Epithelial cell of prostate (primary cell): ENCODE data around the gene CYP46A1.

ENCODE experiments used
- DNase-seq: peaks from one replicate; pipeline ENCODE4 v3.0.0-alpha.2; 2011; ENCODE audit warnings: low read depth, low spot score
- H3K27ac ChIP-seq: fragments of 450-650 bp; 2 replicates; pipeline ENCODE4 v1.5.1; 2017; ENCODE audit warnings: mild to moderate bottlenecking

CYP46A1 gene

DNA sequence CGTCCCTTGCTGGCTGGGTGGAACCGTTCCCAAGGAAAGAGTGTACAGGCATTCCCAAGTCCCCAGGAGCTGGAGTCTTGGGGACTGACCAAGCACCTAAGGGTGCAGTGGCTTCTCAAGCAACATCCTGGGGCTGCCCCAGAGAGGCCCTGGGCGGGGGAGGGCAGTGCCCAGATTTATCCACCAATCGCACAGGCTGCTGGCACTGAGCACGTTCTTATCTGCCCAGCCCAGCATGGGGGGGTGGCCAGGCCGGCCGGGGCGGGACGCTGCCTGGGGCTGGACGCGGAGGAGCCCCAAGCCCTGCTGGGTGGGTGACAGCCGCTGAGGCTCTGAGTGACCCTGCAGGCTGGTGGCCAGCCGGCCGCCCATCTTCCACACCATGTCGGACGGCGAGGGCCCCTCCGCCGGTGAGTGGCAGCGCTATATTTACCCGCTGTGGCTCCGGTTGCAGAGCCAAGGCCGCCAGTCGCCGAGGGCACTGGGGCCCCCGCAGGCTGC, 53.4 kb downstream of the CYP46A1 start:
- no peak for DNase-seq
- H3K27ac ChIP-seq = no peak overlapping the region

DNA sequence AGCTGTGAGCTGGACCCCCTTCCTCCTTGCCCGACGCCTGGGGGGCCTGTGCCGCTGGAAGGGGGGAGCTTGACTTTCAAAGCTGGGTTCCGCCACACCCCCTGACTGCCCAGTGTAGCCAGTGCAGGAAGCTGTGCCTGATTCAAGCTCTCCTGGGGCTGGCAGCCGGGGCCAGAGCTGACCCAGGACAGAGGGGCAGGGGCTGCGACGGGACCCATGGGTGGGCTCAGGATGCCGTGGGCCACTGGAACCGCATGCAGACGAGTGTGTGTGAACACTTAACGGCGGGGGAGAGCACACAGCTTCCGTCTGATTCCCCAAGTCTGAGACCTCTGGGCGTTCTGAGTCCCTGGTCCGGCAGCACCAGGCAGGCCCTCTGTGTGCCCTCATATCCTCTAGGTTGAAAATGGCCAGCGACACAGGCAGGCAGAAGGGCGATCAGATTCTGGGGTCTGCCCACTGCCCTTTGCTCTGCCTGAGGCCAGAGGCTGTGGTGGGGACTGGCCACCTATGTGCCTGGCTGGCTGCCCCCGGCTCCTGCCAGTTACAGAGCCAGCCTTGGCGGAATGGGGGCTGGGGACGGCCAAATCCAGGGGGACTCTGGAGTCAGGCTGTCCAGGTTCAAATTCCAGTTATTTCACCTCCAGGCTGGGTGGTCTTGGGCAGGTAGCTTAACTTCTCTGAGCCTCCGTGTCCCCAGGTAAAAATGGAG, 54.0 kb downstream of the CYP46A1 start:
- no peak overlapping the region for H3K27ac ChIP-seq
- DNase-seq = no peak

DNA sequence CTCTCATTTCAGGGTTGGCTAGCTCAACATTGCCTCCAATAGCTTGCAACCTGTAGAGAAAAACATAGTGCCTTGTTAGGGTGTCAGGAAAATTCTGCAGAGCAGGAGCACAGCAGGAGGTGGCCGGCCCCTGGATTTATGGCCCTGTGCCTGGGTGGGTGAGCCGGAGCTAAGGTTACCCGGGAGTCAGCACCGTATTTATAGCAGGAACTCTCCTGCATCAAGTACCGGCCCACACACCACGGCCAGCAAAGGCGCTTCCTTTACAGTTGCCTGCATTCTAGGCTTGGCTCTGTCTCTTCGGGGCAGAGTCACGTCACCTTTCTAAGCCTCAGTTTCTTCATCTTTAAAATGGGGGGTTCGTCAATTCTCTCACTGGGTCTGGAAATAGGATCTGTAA, 56.3 kb downstream of the CYP46A1 start:
- H3K27ac ChIP-seq = no peak overlapping the region
- no peak for DNase-seq

DNA sequence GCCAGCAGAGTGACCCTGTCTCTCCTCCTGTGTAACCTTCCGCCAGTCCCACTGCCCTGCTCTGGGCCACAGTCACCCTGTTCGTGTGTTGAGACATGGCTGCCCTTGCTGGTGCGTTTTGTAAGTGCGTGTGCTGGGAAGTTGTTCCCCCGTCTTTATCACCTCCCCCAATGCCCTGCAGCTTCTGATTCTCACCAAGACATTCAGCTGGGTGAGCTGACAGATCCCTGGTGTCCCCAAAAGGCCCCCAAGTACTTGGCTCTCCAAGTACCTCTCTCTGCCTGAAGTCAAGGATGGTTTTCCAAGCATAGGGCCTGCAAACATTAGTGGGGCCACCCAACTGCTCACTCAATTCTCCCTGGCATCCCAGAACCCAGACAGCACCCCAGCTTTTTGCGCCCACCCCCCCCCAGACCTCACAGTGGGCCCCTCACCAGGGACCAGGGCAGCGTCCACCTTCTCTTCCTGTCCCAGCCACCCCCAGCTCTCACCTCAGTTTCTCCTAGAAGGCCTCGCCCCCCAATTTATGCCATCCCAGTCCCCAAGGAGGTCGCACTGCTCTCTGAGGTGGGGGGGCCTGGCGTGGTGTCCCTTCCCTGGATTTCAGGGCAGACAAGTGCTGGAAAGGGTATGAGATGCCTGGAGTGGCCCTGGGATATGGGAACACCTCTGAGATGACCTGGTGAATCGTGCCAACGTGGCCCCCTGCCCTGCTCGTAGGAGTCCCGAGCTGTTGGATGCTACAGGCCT, 57.3 kb downstream of the CYP46A1 start:
- H3K27ac ChIP-seq = no peak overlapping the region
- DNase-seq = no peak

DNA sequence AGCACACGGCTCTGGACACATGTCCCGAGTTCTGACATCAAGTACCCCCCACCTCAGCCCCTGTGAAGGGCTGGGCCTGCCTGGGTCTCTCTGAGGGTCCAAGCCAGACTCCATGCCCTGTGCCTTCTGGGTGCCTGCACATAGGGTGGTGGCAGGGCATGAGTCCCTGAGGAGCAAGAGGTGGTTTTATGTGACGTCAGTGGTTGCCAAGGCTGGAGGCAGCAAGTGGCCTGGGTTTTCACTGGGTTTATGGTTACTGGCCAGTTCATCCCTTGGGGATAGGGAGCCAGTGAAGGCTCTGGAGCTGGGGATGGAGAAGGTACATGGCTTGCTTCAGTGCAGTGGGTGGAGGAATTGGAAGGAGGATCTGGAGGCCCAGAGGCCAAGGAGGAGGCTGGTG, 58.0 kb downstream of the CYP46A1 start:
- DNase-seq = no peak
- no peak overlapping the region for H3K27ac ChIP-seq

DNA sequence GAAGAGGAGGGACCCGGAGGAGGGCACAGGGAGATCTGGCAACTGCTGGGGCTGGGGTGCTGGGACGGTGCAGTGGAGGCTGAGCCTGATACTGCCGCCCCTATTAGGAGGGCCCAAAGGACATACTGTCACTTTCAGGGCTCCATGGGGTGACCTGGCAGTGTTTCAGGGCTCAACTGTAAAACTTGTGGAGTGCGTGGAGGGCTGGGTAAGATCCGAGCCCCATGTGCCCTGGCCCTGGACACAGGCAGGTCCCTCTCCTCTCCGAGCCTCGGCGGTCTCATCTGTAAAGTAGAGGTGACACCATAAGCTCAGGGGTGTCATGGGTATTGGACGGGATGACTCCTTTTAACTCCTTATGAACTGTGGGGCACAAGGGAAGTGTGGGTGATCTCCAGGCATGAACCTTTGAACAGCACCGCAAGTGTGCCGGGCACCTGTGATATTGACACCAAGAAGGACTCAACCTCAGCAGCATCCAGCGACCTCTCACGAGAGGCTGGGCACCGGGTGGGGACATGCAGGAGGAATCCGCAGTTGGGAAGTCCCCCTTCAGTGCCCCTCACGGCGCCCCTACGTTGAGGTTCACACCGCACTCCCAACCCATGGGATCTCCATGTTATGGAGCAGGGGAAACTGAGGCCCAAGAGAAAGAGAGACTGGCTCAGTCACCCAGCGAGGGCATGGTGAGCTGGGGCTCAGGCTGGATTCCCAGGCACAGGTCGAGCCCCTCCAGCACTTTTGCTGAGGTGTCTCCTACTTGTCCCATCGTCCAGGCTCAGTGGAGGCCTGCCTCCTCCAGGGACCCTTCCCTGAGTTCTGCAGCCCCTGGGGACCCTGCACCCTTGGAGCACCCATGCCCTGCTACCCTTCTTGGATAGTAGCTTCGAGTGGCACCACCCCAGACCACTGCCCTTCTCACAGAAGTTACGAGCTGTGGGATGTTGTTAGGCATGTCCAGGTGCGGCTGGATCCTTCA, 58.7 kb downstream of the CYP46A1 start:
- no peak overlapping the region for H3K27ac ChIP-seq
- DNase-seq = no peak

DNA sequence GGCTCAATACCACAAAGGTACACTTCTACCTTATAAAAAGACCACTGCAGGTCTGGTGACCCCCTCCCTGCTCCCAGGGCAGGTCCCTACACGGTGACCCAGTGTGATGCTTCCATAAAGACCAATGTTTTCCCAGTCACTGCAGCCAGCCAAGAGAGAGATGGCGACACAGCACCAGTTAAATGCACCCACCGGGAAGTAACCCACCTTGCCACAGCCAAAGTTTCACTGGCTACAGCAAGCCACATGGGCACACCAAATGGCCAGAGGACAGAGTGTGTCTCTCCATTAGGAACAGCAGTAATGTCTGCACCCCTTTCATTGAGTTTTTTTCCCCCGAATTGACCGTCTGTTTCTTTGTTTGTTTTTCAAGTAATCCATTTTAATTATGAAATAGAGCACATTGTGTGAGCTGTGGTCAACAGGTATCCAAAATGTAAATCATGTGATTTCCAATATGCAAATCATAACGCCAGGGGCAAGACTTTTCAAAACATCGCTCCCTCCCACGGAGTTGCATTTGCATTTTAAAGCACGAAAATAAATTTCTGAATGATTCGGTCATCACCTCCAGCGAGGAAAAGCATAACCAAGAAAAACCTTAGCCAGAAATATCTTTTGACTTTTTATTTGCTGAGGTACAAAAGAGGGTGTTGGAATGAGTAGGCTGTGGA, 60.2 kb downstream of the CYP46A1 start:
- peak overlapping the region; percentile 31 for H3K27ac ChIP-seq
- DNase-seq = no peak

DNA sequence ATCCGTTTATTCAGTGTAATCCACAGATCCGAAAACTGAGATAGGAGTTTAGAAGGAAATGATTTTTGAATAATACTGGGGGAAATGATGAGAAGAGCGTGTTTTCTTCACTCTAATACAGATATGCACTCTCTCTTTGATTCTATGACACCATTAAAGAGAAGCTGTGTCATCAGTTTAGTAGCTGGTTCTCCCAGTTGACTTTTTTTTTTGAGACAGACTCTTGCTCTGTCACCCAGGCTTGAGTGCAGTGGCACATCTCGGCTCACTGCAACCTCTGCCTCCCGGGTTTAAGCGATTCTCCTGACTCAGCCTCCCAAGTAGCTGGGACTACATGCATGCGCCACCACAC, 60.8 kb downstream of the CYP46A1 start:
- H3K27ac ChIP-seq = peak overlapping the region; percentile 31
- DNase-seq = no peak

DNA sequence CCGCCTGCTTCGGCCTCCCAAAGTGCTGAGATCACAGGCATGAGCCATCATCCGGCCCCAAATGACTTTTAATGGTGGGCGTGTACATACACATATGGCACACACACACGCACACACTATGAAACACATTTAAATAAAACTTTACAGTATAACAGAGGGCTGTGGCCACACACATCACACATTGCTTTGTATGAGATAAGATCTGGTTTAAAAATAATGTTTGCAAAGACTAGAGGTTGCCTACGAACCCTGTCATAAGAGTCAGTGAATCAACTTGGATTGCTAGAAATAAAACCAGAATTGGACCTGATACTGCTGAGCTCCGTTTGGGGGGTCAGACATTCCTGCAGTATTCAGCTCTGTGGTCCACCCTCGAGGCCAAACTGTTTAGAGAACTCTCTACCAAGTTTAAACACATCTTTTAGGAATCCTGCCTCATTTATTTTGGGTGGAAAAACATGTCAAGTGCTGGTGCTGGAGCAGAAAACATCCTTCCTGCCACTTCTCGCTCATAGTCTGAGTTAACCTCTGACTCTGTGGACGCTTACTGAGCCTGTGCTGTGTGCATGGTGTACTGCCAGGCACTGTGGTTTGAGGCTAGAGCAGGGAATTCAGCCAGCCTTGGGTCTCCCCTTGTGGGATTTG, 61.3 kb downstream of the CYP46A1 start:
- H3K27ac ChIP-seq = peak overlapping the region; percentile 31
- DNase-seq = no peak

DNA sequence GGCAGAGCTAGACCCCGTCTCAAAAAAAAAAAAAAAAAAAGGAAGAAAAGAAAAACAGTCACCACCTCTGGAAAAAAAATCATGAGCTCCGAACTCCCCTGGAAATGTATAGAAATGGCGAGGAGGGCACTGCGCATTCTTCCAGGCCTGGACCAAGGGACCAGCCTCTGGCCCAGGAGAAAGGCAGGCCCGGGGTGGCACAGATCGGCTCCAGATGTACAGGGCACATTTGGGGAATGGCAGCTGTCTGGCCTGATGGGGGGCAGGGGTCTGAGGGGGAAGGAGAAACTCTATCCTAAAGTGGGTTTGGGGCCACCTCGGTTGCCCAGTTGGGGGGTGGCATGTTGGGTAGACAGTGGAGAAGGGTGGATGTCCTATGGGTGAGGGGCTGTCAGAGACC, 63.1 kb downstream of the CYP46A1 start:
- no peak for DNase-seq
- H3K27ac ChIP-seq = no peak overlapping the region

DNA sequence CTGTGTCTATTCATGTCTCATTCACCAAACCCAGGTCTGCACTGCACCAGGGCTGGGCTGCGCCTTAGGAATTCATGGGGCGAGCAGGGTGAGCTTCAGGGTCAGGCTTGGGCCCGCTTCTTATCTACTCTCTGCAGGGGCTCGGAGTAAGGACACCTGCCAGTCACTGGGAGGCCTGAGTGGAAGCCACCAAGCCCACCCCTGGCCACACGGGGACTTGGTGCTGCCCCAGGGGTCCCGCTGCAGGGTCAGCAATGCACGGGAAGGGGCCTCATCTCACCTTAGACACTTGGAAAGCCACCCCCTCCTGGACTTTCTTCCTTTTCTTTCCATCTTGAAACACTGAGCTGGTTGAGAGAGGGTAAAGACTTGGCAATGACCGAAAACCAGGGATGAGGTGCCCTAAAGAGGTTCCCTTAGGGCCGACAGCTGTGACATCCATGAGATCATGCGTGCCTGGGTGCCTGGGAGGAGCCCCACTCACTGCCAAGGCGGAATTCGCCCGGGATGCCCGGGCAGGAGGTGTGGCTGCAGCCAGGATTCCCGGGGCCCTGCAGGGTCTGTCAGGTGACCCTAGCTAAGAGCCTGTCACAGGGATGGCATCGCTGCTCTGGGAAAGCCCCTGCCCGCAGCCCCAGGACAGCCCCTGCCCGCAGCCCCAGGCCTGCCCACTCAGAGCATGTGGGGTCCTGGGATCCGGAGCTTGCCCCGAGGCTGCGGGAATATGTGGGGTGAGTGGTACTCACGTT, 63.7 kb downstream of the CYP46A1 start:
- no peak for DNase-seq
- no peak overlapping the region for H3K27ac ChIP-seq

DNA sequence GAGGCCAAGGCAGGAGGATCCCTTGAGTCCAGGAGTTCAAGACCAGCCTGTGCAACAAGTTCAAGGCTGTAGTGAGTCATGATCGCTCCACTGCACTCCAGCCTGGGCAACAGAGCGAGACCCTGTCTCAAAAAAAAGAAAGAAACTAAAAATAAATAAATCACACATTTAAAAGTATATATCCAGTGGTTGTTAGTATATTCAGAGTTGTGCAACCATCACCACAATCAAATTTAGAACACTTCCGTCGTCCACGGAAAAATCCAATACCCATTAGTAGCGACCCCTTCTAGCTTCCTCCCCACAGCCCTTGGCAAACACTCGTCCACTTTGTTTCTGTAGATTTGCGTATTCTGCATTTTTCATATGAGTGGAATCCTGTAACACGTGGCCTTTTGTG, 64.4 kb downstream of the CYP46A1 start:
- DNase-seq = no peak
- H3K27ac ChIP-seq = no peak overlapping the region

DNA sequence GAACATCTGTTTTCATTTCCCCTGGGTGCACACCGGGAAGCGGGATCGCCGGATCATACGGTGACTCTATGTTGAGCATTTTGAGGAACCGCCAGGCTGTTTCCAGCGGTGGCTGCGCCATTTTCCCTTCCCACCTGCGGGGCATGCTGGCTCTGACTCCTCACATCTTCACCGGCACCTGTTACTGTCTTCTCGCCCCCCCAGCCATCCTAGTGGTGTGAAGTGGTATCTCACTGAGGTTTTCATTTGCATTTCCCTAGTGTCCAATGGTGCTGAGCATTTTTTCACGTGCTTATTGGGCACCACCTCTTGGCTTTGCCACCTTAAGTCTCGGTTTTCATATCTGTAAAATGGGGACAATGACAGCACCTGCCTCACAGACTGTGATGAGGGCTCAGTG, 65.0 kb downstream of the CYP46A1 start:
- no peak for DNase-seq
- H3K27ac ChIP-seq = no peak overlapping the region

DNA sequence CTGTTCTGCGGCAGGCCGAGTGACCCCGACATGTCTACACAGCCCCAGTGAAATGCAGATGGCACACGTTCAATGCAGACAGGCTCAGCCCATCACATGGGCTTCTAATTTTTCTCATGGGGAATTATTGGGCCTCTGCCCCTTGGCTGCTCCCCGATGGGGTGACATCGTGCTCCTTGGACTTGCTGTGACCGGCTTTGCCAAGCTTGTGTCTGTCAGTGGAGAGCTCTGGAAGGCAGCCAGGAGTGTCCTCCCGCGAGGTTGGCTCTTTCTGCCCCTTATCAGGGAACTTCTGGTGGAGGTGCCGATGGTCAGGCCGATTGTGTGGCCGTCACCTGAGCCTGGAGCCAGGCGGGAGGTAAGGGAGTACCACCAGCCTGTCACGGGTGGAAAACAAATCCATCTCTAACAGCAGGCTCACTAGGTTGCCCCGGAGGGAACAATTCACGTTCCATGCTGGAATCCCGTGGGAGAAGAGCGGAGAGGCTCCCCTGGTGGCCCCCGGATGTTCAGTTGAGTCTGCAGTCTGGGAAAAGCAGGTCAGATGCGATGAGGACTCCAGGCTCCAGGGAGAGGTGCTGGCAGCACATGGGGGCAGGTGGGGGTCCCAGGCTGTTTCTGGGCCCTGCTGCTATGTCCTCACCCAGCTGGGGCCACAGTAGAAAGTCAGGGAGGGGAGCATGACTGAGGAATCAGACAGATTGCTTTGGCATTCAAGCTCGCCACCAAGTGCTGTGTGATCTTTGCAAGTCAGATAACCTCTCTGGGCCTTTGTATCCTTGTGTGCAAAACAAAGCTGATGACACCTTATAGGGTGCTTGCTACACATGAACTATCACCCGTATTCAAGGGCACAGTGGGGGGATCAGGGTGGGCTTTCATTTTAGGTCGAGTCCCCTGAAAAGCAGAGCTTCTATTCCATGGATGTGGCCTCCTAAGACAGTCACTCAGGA, 65.9 kb downstream of the CYP46A1 start:
- no peak for DNase-seq
- H3K27ac ChIP-seq = no peak overlapping the region

DNA sequence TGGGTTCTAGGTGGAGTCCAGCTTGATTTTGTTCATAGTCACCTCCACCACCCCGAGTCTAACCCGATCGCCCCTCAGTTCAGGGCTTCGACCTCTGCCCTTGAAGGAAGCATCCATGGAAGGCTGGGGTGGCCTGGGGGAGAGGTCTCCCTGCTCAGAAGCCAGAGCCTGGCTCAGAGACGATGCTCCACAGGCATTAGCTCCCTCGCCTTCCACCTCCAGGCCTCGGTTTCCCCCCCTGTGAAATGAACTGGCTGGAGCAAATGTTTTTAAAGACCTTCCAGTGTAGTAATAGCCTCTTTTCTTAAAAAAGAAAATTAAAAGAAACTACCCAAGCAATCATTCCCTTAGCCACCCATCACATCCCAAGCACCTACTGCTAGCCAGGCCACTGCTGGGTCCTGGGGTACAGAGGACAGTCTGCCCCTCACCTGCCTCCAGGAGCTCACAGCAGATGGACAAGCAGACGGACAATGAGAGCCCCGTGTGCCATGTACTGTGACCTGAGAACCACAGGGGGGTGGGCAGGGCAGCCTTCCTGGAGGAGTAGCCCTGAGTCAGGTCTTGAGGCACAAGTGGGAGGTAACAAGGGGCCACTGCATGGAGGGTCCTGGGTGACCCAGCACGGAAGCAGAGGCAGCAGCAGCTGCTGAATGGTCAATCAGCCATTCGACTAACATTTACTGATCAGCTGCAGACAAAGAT, 66.8 kb downstream of the CYP46A1 start:
- H3K27ac ChIP-seq = no peak overlapping the region
- DNase-seq = no peak

DNA sequence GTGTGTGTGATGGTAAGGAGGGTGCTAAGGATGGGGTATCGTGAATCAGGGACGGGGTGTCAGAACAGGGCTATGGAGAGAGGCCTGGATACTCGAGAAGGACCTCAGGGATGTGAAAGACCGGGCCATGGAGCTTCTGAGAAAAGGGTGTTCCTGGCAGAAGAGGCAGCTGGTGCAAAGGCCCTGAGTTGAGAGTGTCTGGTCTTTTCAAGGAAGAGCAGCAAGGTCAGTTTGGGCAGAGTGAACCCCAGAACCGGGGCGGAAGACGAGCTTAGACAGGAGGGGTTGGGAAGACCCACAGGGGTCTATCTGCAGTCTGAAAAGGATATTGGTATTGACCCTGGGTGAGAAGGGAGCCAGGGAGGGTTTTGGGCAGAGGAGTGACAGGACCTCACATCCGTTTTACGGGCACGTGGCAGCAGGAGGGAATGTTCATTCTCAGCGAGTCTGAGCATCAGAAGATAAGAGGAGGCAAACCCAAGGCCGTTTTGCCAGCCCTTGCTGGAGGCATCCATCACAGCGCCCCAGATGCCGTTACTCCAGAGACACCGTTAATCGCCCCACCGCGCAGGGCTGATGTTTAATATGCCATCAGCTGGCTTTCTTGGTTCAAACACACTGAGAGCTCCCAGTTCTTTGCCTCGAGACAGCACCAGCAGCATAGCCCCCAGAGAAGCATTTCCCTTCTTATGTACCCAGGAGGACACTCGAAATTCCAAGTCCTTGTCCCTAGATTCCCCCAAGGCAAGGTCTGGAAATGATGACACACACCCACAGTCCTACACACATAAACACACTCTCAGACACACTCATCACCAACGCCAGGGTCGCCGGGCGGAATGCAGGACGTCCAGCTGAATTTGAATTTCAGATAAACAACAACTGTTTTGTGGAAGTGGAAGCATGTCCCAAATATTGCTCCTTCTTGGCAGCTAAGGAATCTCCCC, 67.7 kb downstream of the CYP46A1 start:
- no peak for DNase-seq
- peak overlapping the region; percentile 81 for H3K27ac ChIP-seq
